IMR-90 (cell line): ENCODE results near the gene C3orf52. TPM values are rescaled to one million over a fixed set of nuclear protein-coding genes. Genes with fewer than 3 reads are reported as not detected.
A peak's percentile ranks its signal among the peaks of the same experiment; 100 is the strongest.

Source experiments
- ATAC-seq: fragments of 200-7000 bp; cut with Tn5 transposase; 2 replicates; pipeline ENCODE4 v1.9.1; 2020; ENCODE audit warnings: low read depth, mild to moderate bottlenecking, moderate library complexity
- BruUV-seq: library from RNA; stranded (reverse); fragments of 400-500 nt; replicated peaks from 2 replicates; lab custom pipeline; 2021; lab: Mats Ljungman, UMichigan
- CTCF ChIA-PET: fragments of 300-600 bp; formaldehyde crosslinking; extraction: SDS; loops from one replicate; lab custom pipeline; 2021; ENCODE audit warnings: antibody characterized with exemption; lab: Yijun Ruan, JAX
- POLR2A ChIA-PET: fragments of 300-600 bp; sonication (Branson Sonifier 250); formaldehyde crosslinking; loops from one replicate; lab custom pipeline; 2022; ENCODE audit warnings: antibody characterized with exemption; ENCODE audit not compliant: unreplicated experiment; lab: Charles Lee
- DNase-seq: peaks from one replicate; pipeline ENCODE4 v3.0.0; 2013
- H2AFZ ChIP-seq: replicated peaks from 2 replicates; pipeline ENCODE3; 2013; ENCODE audit warnings: low read length, mild to moderate bottlenecking; ENCODE audit not compliant: poor library complexity
- H2AK5ac ChIP-seq: 2 replicates; pipeline ENCODE4 v1.6.1; 2013; ENCODE audit warnings: low read depth, low read length, inconsistent platforms
- H2AK9ac ChIP-seq: replicated peaks from 2 replicates; pipeline ENCODE3; 2013; ENCODE audit warnings: mild to moderate bottlenecking, low read depth, low read length, moderate library complexity; ENCODE audit not compliant: poor library complexity
- H2BK120ac ChIP-seq: 2 replicates; pipeline ENCODE4 v1.6.1; 2013; ENCODE audit warnings: low read depth, low read length, inconsistent platforms
- H2BK15ac ChIP-seq: 3 replicates; pipeline ENCODE4 v1.6.1; 2013; ENCODE audit warnings: low read depth, low read length, inconsistent platforms
- H2BK20ac ChIP-seq: 2 replicates; pipeline ENCODE4 v1.6.1; 2013; ENCODE audit warnings: low read depth, mild to moderate bottlenecking, inconsistent platforms, low read length, moderate library complexity
- H2BK5ac ChIP-seq: 2 replicates; pipeline ENCODE4 v1.6.1; 2013; ENCODE audit warnings: mild to moderate bottlenecking, low read depth, low read length, inconsistent platforms; ENCODE audit not compliant: poor library complexity, severe bottlenecking
- H3K14ac ChIP-seq: replicated peaks from 2 replicates; pipeline ENCODE4 v1.6.1; 2013; ENCODE audit warnings: low read depth, low read length, inconsistent platforms
- H3K18ac ChIP-seq: 2 replicates; pipeline ENCODE4 v1.6.1; 2013; ENCODE audit warnings: low read depth, low read length, control low read depth
- H3K23ac ChIP-seq: 2 replicates; pipeline ENCODE4 v1.6.1; 2013; ENCODE audit warnings: low read depth, low read length, inconsistent platforms
- H3K27ac ChIP-seq: 2 replicates; pipeline ENCODE4 v1.5.1; 2013; ENCODE audit warnings: mild to moderate bottlenecking, control low read depth, low read length; ENCODE audit not compliant: insufficient read depth
- H3K27me3 ChIP-seq: 2 replicates; pipeline ENCODE4 v1.6.1; 2013; ENCODE audit warnings: low read length; ENCODE audit not compliant: control insufficient read depth, insufficient read depth
- H3K36me3 ChIP-seq: 2 replicates; pipeline ENCODE4 v1.6.1; 2013; ENCODE audit warnings: low read length, mixed read lengths; ENCODE audit not compliant: control insufficient read depth, insufficient read depth
- H3K4ac ChIP-seq: 2 replicates; pipeline ENCODE4 v1.6.1; 2013; ENCODE audit warnings: low read depth, low read length, inconsistent platforms
- H3K4me1 ChIP-seq: 2 replicates; pipeline ENCODE4 v1.6.1; 2013; ENCODE audit warnings: low read length, mixed read lengths; ENCODE audit not compliant: control insufficient read depth, insufficient read depth
- H3K4me2 ChIP-seq: 2 replicates; pipeline ENCODE4 v1.6.1; 2013; ENCODE audit warnings: low read depth, mild to moderate bottlenecking, control low read depth, low read length, moderate library complexity
- H3K4me3 ChIP-seq: 2 replicates; pipeline ENCODE4 v1.5.1; 2013; ENCODE audit warnings: low read depth, mild to moderate bottlenecking, control low read depth, low read length, moderate library complexity; ENCODE audit not compliant: insufficient read depth
- H3K56ac ChIP-seq: 2 replicates; pipeline ENCODE4 v1.6.1; 2013; ENCODE audit warnings: low read length, inconsistent platforms; ENCODE audit not compliant: insufficient read depth; ENCODE audit errors: extremely low read depth
- H3K79me1 ChIP-seq, 2 experiments: 2 replicates each; pipeline ENCODE4 v1.6.1; 2013; ENCODE audit warnings: low read length in 2 of 2, inconsistent platforms in 1 of 2, low read depth in 1 of 2
- H3K9ac ChIP-seq: 2 replicates; pipeline ENCODE4 v1.6.1; 2013; ENCODE audit warnings: low read depth, low read length, control low read depth
- H3K9me1 ChIP-seq: 2 replicates; pipeline ENCODE4 v1.6.1; 2013; ENCODE audit warnings: low read length, inconsistent platforms; ENCODE audit not compliant: insufficient read depth
- H3K9me3 ChIP-seq: 2 replicates; pipeline ENCODE4 v1.6.1; 2013; ENCODE audit warnings: low read length; ENCODE audit not compliant: control insufficient read depth, insufficient read depth
- H4K20me1 ChIP-seq: 2 replicates; pipeline ENCODE4 v1.6.1; 2013; ENCODE audit warnings: low read length, inconsistent platforms; ENCODE audit not compliant: insufficient read depth
- H4K5ac ChIP-seq: 2 replicates; pipeline ENCODE4 v1.6.1; 2013; ENCODE audit warnings: mild to moderate bottlenecking, low read depth, low read length, control low read depth
- H4K8ac ChIP-seq, 2 experiments: 2 replicates each; pipeline ENCODE4 v1.6.1; 2013; ENCODE audit warnings: low read depth in 2 of 2, low read length in 2 of 2, control low read depth in 1 of 2, inconsistent platforms in 1 of 2
- H4K91ac ChIP-seq: 2 replicates; pipeline ENCODE4 v1.6.1; 2013; ENCODE audit warnings: low read depth, low read length, inconsistent platforms; ENCODE audit not compliant: insufficient read depth
- BHLHE40 ChIP-seq: fragments of 150-350 bp; IDR thresholded peaks from 2 replicates; pipeline ENCODE4 v1.6.1; 2016; ENCODE audit warnings: mild to moderate bottlenecking, low read depth, low read length
- CEBPB ChIP-seq: IDR thresholded peaks from 2 replicates; pipeline ENCODE4 v1.6.1; 2012; ENCODE audit warnings: low read depth, low read length, improper control_type of control experiment
- ELK1 ChIP-seq: fragments of 150-350 bp; IDR thresholded peaks from 2 replicates; pipeline ENCODE4 v1.6.1; 2016; ENCODE audit warnings: low read depth, mild to moderate bottlenecking, low read length, moderate library complexity, borderline replicate concordance
- FOS ChIP-seq: fragments of 150-350 bp; IDR thresholded peaks from 2 replicates; pipeline ENCODE4 v1.6.1; 2016; ENCODE audit warnings: low read depth, low read length
- MAFK ChIP-seq: IDR thresholded peaks from 2 replicates; pipeline ENCODE4 v1.6.1; 2012; ENCODE audit warnings: low read depth, low read length, improper control_type of control experiment
- POLR2A ChIP-seq: IDR thresholded peaks from 2 replicates; pipeline ENCODE4 v1.6.1; 2012; ENCODE audit warnings: mild to moderate bottlenecking, low read depth, low read length
- RAD21 ChIP-seq: IDR thresholded peaks from 2 replicates; pipeline ENCODE4 v1.6.1; 2012; ENCODE audit warnings: low read length, improper control_type of control experiment
- RFX5 ChIP-seq: IDR thresholded peaks from 2 replicates; pipeline ENCODE4 v1.8.0; 2012; ENCODE audit warnings: low read depth, mild to moderate bottlenecking, low read length, moderate library complexity
- WGBS, 2 experiments: methylation state at CpG; one replicate each; pipeline versions ENCODE4 v1.1.5 to v1.1.7; 2013; ENCODE audit warnings: missing lambda C conversion rate in 2 of 2; ENCODE audit not compliant: insufficient read length in 1 of 2; ENCODE audit errors: extremely low coverage in 2 of 2; 5-methylcytosine and 5-hydroxymethylcytosine counted together
- dilution Hi-C: fragments of 300-500 bp; cut with HindIII; formaldehyde crosslinking; loops from one replicate; pipeline ENCODE4 v1.14.3; 2018; ENCODE audit warnings: low sequenced_read_pairs; ENCODE audit not compliant: unreplicated experiment
- in situ Hi-C: fragments of 300-500 bp; cut with MboI; formaldehyde crosslinking; loops from 3 replicates; pipeline ENCODE4 v1.14.3; 2019; ENCODE audit warnings: low sequenced_read_pairs, inconsistent platforms, mixed read lengths
- intact Hi-C: fragments of 100-400 bp; cut with micrococcal nuclease; formaldehyde crosslinking; loops from 2 replicates; pipeline ENCODE4 v1.10.0; 2022
- polyA plus RNA-seq, 3 experiments: library from polyadenylated mRNA; depleted of rRNA; stranded (reverse); fragments of >200 nt; gene quantifications; 2 replicates each; pipeline ENCODE4 v1.2.3, GENCODE V29; 2012; ENCODE audit warnings: low replicate concordance in 1 of 3
- total RNA-seq: library from RNA; depleted of rRNA; stranded (reverse); fragments of >200 nt; gene quantifications from 2 replicates; pipeline ENCODE4 v1.2.3, GENCODE V29; 2012

Gene C3orf52
- total and polyA plus RNA-seq, 2 of the 4 experiments (the other 2 are of a cell fraction): 7.5 to 12.5 TPM

GRCh38 chr3:112056451-112056929, 29.7 kb upstream of the C3orf52 start:
- Histone ChIP-seq H3K79me1 (no peaks in the 10 kb centered on the region), H3K4ac (peak overlapping the region; percentile 6; the same call in 1 of the 2 replicates), H2BK5ac (peak overlapping the region; percentile 25), H3K9me1 (0 out of 2 replicates have a peak, but pooled peaks cover under 1% of the 10 kb centered on the region), H3K4me1 (peaks cover 7% of the 10 kb centered on the region), H2BK15ac (0 out of 3 replicates have a peak overlapping the region, but pooled peaks have one; percentile 15), H4K20me1 (no peaks in the 10 kb centered on the region), H4K5ac (peak overlapping the region; percentile 5; the same call in 1 of the 2 replicates), H2BK120ac (no peak overlapping the region), H3K9me3 (no peaks in the 10 kb centered on the region), H3K56ac (no peak overlapping the region), H2AK5ac (0 out of 2 replicates have a peak overlapping the region, but pooled peaks have one; percentile 20), H4K91ac (no peak overlapping the region), H4K8ac (no peak overlapping the region), H3K36me3 (no peaks in the 10 kb centered on the region), H2AK9ac (no peak overlapping the region), H2AFZ (peak overlapping the region; percentile 11), H3K27me3 (peaks cover 4% of the 10 kb centered on the region; the same call in 1 of the 2 replicates), H3K23ac (no peak overlapping the region), H3K4me2 (peak overlapping the region; percentile 67), H3K27ac (no peak overlapping the region), H2BK20ac (no peak overlapping the region), H3K14ac (no peak overlapping the region), H3K4me3 (no peak overlapping the region), H3K18ac (peak overlapping the region; percentile 57; the same call in 1 of the 2 replicates), H3K9ac (no peak overlapping the region)
- intact Hi-C loops (no loop called here), dilution Hi-C loops (no loop called here), in situ Hi-C loops (no loop called here)
- BruUV-seq: no TSS peak
- CTCF ChIA-PET: interaction anchor here (0.7 kb wide), 1 partner anchor 13 kb away, joined by 3 read pairs; no protein-coding TSS in a partner anchor
- POLR2A ChIA-PET: no interaction called here
- peak; percentile 92 for DNase-seq
- TF ChIP-seq MAFK (no peak), ELK1 (no peak), CEBPB (no peak), RFX5 (no peak), POLR2A (no peak), BHLHE40 (no peak), RAD21 (no peak), FOS (peak; percentile 74)
- peak; percentile 86 for ATAC-seq
- no CpG with 5 or more reads among the region's 6 CpGs for WGBS, 2 experiments
